Panc1 (cell line): ENCODE data around the gene COL4A1. TPM values are rescaled to one million over a fixed set of nuclear protein-coding genes. Genes with fewer than 3 reads are reported as not detected.

Experiments
- ATAC-seq: fragments of 200-7000 bp; cut with Tn5 transposase; 2 replicates; pipeline ENCODE4 v1.9.1; 2020; ENCODE audit warnings: mild to moderate bottlenecking, moderate library complexity
- BruUV-seq: library from RNA; stranded (reverse); fragments of 400-500 nt; replicated peaks from 2 replicates; lab custom pipeline; 2021; lab: Mats Ljungman, UMichigan
- CTCF ChIA-PET: fragments of 300-600 bp; sonication (Branson Sonifier 250); formaldehyde crosslinking; loops from one replicate; lab custom pipeline; 2022; ENCODE audit warnings: antibody characterized with exemption; lab: Charles Lee
- POLR2A ChIA-PET: fragments of 300-600 bp; sonication (Branson Sonifier 250); formaldehyde crosslinking; loops from one replicate; lab custom pipeline; 2022; ENCODE audit warnings: antibody characterized with exemption; lab: Charles Lee
- DNase-seq: peaks from one replicate; pipeline ENCODE4 v3.0.0-alpha.2; 2010; ENCODE audit warnings: low read depth, low spot score
- H3K27ac ChIP-seq: 2 replicates; pipeline ENCODE4 v1.5.1; 2011; ENCODE audit warnings: mild to moderate bottlenecking, low read length, inconsistent platforms
- H3K27me3 ChIP-seq: fragments of 200-500 bp; sonication (Bioruptor generic); 2 replicates; pipeline ENCODE4 v1.6.0; 2014; ENCODE audit warnings: low read length, inconsistent platforms; ENCODE audit not compliant: control insufficient read depth, insufficient read depth
- H3K36me3 ChIP-seq: fragments of 200-500 bp; sonication (Bioruptor generic); 2 replicates; pipeline ENCODE4 v1.5.1; 2014; ENCODE audit warnings: inconsistent platforms, mild to moderate bottlenecking, low read length, moderate library complexity; ENCODE audit not compliant: control insufficient read depth, insufficient read depth
- H3K4me1 ChIP-seq: 2 replicates; pipeline ENCODE4 v1.5.1; 2011; ENCODE audit warnings: inconsistent platforms, mild to moderate bottlenecking, low read length, moderate library complexity; ENCODE audit not compliant: control insufficient read depth, insufficient read depth
- H3K4me3 ChIP-seq, 2 experiments: 2 replicates each; pipeline ENCODE4 v1.5.1; 2011 to 2012; ENCODE audit warnings: low read depth in 2 of 2, low read length in 2 of 2, mild to moderate bottlenecking in 2 of 2, inconsistent platforms in 1 of 2, moderate library complexity in 1 of 2
- H3K9me3 ChIP-seq: fragments of 200-500 bp; sonication (Bioruptor generic); 2 replicates; pipeline ENCODE4 v1.5.1; 2014; ENCODE audit warnings: low read depth, mild to moderate bottlenecking, inconsistent platforms, low read length, moderate library complexity; ENCODE audit not compliant: control insufficient read depth, insufficient read depth
- POLR2AphosphoS5 ChIP-seq: IDR thresholded peaks from 2 replicates; pipeline ENCODE4 v1.6.1; 2012; ENCODE audit warnings: mild to moderate bottlenecking, low read depth, low read length, moderate library complexity
- SIN3A ChIP-seq: IDR thresholded peaks from 2 replicates; pipeline ENCODE4 v1.6.1; 2012; ENCODE audit warnings: low read depth, mild to moderate bottlenecking, low read length, moderate library complexity, borderline replicate concordance; ENCODE audit not compliant: insufficient read depth
- TCF7L2 ChIP-seq: IDR thresholded peaks from 2 replicates; pipeline ENCODE4 v1.6.1; 2011; ENCODE audit warnings: mild to moderate bottlenecking, low read depth, low read length, inconsistent platforms
- in situ Hi-C: cut with HindIII; loops from 2 replicates; pipeline ENCODE4 v1.10.0; 2016; ENCODE audit warnings: low sequenced_read_pairs, low pct_unique_long_range_greater_than_20kb
- intact Hi-C: fragments of 100-400 bp; cut with micrococcal nuclease; formaldehyde crosslinking; loops from one replicate; pipeline ENCODE4 v1.10.0; 2022; ENCODE audit not compliant: unreplicated experiment
- total RNA-seq: library from RNA; stranded (reverse); gene quantifications from one replicate; pipeline ENCODE4 v1.2.1, GENCODE V29; 2021; ENCODE audit not compliant: unreplicated experiment
- TF ChIP-seq, protein P1 (sequence below): fragments of 450-650 bp; IDR thresholded peaks from 2 replicates; pipeline ENCODE4 v1.5.1; 2017; ENCODE audit warnings: mild to moderate bottlenecking
- TF ChIP-seq, protein P2 (sequence below), 2 experiments: IDR thresholded peaks; 2 replicates each; pipeline ENCODE4 v1.6.1; 2011 to 2012; ENCODE audit warnings: low read depth in 2 of 2, control low read depth in 1 of 2, low read length in 1 of 2, mild to moderate bottlenecking in 1 of 2, moderate library complexity in 1 of 2; ENCODE audit not compliant: insufficient read depth in 1 of 2

Gene COL4A1
- total RNA-seq, 1 experiment from 2014 or later = 1.1 TPM

DNA sequence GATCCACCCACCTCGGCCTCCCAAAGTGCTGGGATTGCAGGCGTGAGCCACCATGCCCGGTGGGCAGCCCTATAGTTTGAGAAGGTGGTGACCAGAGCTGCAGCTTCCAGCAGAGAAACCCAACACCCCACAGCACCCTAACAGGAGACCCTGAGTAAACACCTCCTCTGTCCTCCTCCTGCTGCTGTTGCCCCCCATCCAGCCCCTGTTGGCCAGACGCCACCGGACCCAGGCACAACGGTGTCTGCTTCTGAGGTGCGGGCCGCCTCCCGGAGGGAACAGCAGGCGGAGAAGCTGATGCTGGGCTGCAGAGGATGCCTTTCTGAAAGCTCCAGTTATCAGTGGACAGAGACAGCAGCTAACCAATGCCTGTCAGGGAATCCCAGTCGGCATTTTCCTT is 175.5 kb downstream of the COL4A1 start:
- Histone ChIP-seq H3K4me3 (no peak overlapping the region), H3K36me3 (no peaks in the 10 kb centered on the region), H3K9me3 (no peaks in the 10 kb centered on the region), H3K27me3 (peaks cover 2% of the 10 kb centered on the region; the same call in 1 of the 2 replicates), H3K4me1 (no peaks in the 10 kb centered on the region), H3K27ac (no peak overlapping the region)
- BruUV-seq = no TSS peak
- ChIA-PET CTCF (no interaction called here), POLR2A (no interaction called here)
- in situ Hi-C loops (no loop called here), intact Hi-C loops (no loop called here)
- DNase-seq = no peak
- TF ChIP-seq, protein P1, sequence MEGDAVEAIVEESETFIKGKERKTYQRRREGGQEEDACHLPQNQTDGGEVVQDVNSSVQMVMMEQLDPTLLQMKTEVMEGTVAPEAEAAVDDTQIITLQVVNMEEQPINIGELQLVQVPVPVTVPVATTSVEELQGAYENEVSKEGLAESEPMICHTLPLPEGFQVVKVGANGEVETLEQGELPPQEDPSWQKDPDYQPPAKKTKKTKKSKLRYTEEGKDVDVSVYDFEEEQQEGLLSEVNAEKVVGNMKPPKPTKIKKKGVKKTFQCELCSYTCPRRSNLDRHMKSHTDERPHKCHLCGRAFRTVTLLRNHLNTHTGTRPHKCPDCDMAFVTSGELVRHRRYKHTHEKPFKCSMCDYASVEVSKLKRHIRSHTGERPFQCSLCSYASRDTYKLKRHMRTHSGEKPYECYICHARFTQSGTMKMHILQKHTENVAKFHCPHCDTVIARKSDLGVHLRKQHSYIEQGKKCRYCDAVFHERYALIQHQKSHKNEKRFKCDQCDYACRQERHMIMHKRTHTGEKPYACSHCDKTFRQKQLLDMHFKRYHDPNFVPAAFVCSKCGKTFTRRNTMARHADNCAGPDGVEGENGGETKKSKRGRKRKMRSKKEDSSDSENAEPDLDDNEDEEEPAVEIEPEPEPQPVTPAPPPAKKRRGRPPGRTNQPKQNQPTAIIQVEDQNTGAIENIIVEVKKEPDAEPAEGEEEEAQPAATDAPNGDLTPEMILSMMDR = no peak
- TF ChIP-seq POLR2AphosphoS5 (no peak), TCF7L2 (no peak), SIN3A (no peak)
- TF ChIP-seq, protein P2, sequence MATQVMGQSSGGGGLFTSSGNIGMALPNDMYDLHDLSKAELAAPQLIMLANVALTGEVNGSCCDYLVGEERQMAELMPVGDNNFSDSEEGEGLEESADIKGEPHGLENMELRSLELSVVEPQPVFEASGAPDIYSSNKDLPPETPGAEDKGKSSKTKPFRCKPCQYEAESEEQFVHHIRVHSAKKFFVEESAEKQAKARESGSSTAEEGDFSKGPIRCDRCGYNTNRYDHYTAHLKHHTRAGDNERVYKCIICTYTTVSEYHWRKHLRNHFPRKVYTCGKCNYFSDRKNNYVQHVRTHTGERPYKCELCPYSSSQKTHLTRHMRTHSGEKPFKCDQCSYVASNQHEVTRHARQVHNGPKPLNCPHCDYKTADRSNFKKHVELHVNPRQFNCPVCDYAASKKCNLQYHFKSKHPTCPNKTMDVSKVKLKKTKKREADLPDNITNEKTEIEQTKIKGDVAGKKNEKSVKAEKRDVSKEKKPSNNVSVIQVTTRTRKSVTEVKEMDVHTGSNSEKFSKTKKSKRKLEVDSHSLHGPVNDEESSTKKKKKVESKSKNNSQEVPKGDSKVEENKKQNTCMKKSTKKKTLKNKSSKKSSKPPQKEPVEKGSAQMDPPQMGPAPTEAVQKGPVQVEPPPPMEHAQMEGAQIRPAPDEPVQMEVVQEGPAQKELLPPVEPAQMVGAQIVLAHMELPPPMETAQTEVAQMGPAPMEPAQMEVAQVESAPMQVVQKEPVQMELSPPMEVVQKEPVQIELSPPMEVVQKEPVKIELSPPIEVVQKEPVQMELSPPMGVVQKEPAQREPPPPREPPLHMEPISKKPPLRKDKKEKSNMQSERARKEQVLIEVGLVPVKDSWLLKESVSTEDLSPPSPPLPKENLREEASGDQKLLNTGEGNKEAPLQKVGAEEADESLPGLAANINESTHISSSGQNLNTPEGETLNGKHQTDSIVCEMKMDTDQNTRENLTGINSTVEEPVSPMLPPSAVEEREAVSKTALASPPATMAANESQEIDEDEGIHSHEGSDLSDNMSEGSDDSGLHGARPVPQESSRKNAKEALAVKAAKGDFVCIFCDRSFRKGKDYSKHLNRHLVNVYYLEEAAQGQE (IDR thresholded peaks at IDR 0.05; ENCODE audit: insufficient read depth in 1 of 2, low read depth in 2 of 2, low read length in 1 of 2) = no peak
- ATAC-seq = no peak

DNA sequence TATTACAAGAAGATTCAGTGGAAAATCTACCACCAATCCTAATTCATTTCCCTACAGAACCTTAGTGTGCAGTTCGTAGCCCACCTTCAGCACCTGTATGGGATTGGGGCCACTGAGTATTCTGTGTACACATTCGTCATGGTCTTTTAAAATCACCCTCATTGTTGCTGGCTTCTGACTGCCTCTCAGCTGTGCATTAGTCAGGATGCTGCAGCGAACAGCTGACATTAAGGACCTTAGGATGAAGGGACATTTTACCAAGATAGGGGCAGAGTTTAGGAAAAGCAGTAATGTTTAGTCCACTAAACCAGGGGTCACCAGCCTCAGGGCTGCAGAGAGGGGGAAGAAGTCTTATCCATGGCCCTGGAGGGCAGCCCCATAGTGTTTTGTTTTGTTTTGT is 176.5 kb downstream of the COL4A1 start:
- POLR2A ChIA-PET = no interaction called here
- Histone ChIP-seq H3K27me3 (peaks cover 2% of the 10 kb centered on the region; the same call in 1 of the 2 replicates), H3K4me3 (no peak overlapping the region), H3K36me3 (no peaks in the 10 kb centered on the region), H3K27ac (no peak overlapping the region), H3K4me1 (no peaks in the 10 kb centered on the region), H3K9me3 (no peaks in the 10 kb centered on the region)
- no TSS peak for BruUV-seq
- DNase-seq (no peak), ATAC-seq (no peak)
- intact Hi-C loops (no loop called here), in situ Hi-C loops (no loop called here)
- TF ChIP-seq, protein P1 = no peak
- TF ChIP-seq, protein P2 (IDR thresholded peaks at IDR 0.05; ENCODE audit: insufficient read depth in 1 of 2, low read depth in 2 of 2, low read length in 1 of 2) = no peak
- TF ChIP-seq SIN3A = no peak
- no peak for TF ChIP-seq POLR2AphosphoS5
- TF ChIP-seq TCF7L2 = no peak
- CTCF ChIA-PET = no interaction called here
